GM12864 (cell line): ENCODE measurements around the gene RCL1.

ENCODE experiments used
- DNase-seq: peaks from one replicate; pipeline ENCODE4 v3.0.0-alpha.2; 2011; ENCODE audit warnings: low read depth
- H3K4me3 ChIP-seq: 2 replicates; pipeline ENCODE4 v1.5.1; 2011; ENCODE audit warnings: mild to moderate bottlenecking, low read depth, low read length, control low read depth
- CTCF ChIP-seq: IDR thresholded peaks from 2 replicates; pipeline ENCODE4 v1.5.1; 2011; ENCODE audit warnings: low read depth, mild to moderate bottlenecking, moderate library complexity, low read length, control low read depth, inconsistent platforms; ENCODE audit errors: missing control alignments

Gene RCL1

GRCh38 chr9:4852419-4852818 lies 59.7 kb downstream of the RCL1 start:
- no peak overlapping the region for H3K4me3 ChIP-seq
- no peak for TF ChIP-seq CTCF
- DNase-seq: no peak

- H3K4me3 ChIP-seq: no peak overlapping the region
- DNase-seq: no peak
- TF ChIP-seq CTCF: no peak
These were observed 61.5 kb downstream of the RCL1 start for GRCh38 chr9:4854265-4854590.

GRCh38 chr9:4855841-4856240 lies 63.1 kb downstream of the RCL1 start:
- no peak for DNase-seq
- TF ChIP-seq CTCF: no peak
- no peak overlapping the region for H3K4me3 ChIP-seq

GRCh38 chr9:4857163-4857810 lies 64.5 kb downstream of the RCL1 start:
- TF ChIP-seq CTCF: no peak
- H3K4me3 ChIP-seq: no peak overlapping the region
- DNase-seq: no peak

GRCh38 chr9:4859035-4859434 lies 66.3 kb downstream of the RCL1 start:
- TF ChIP-seq CTCF: no peak

GRCh38 chr9:4860383-4860782 lies 67.6 kb downstream of the RCL1 start:
- DNase-seq: no peak
- no peak for TF ChIP-seq CTCF
- no peak overlapping the region for H3K4me3 ChIP-seq

More at GRCh38 chr9:4859035-4859434, 66.3 kb downstream of the RCL1 start:
- no peak for DNase-seq
- H3K4me3 ChIP-seq: no peak overlapping the region

- no peak for TF ChIP-seq CTCF
- no peak overlapping the region for H3K4me3 ChIP-seq
- no peak for DNase-seq
These were observed 68.4 kb downstream of the RCL1 start for GRCh38 chr9:4861145-4861544.
